Lower lobe of right lung (tissue), 2 donors: ENCODE measurements around the gene MYMX. TPM values are rescaled to one million over a fixed set of nuclear protein-coding genes. Genes with fewer than 3 reads are reported as not detected.

Experiments used
- ATAC-seq, 2 donors: fragments of 200-7000 bp; cut with Tn5 transposase; one replicate each; pipeline ENCODE4 v1.9.1; 2020 to 2022; ENCODE audit warnings: mild to moderate bottlenecking in 2 of 2, moderate library complexity in 2 of 2
- DNase-seq: peaks from one replicate; pipeline ENCODE4 v3.0.0-alpha.2; 2020
- H3K27ac ChIP-seq: fragments of 200-600 bp; one replicate; pipeline ENCODE4 v1.8.0; 2022
- H3K27me3 ChIP-seq: fragments of 200-600 bp; one replicate; pipeline ENCODE4 v1.8.0; 2022; ENCODE audit warnings: low read depth
- H3K36me3 ChIP-seq: fragments of 200-600 bp; one replicate; pipeline ENCODE4 v1.8.0; 2022; ENCODE audit warnings: mild to moderate bottlenecking
- H3K4me1 ChIP-seq: fragments of 200-600 bp; one replicate; pipeline ENCODE4 v1.8.0; 2022
- H3K4me3 ChIP-seq: fragments of 200-600 bp; one replicate; pipeline ENCODE4 v1.8.0; 2022; ENCODE audit warnings: mild to moderate bottlenecking
- H3K9me3 ChIP-seq: fragments of 200-600 bp; one replicate; pipeline ENCODE4 v1.8.0; 2022
- intact Hi-C: fragments of 100-400 bp; cut with DNase I; formaldehyde crosslinking; loops from one replicate; pipeline ENCODE4 v1.11.0; 2022
- total RNA-seq: library from RNA; stranded (reverse); fragmentation: NEBNext Ultra II Directional; extraction: Animal tissue kit (Norgen Biotek cat#: 25700); gene quantifications from one replicate; pipeline ENCODE4 v1.2.1, GENCODE V29; 2021
- TF ChIP-seq, protein P1 (sequence below): fragments of 200-600 bp; IDR thresholded peaks from one replicate; pipeline ENCODE4 v1.8.0; 2022; ENCODE audit warnings: antibody characterized with exemption, mild to moderate bottlenecking
- donor health status: DM: no; HTN: yes; CAD: no; lungs with severe emphysema.

MYMX gene
- total RNA-seq, 1 donor from 2014 or later = not detected

DNA sequence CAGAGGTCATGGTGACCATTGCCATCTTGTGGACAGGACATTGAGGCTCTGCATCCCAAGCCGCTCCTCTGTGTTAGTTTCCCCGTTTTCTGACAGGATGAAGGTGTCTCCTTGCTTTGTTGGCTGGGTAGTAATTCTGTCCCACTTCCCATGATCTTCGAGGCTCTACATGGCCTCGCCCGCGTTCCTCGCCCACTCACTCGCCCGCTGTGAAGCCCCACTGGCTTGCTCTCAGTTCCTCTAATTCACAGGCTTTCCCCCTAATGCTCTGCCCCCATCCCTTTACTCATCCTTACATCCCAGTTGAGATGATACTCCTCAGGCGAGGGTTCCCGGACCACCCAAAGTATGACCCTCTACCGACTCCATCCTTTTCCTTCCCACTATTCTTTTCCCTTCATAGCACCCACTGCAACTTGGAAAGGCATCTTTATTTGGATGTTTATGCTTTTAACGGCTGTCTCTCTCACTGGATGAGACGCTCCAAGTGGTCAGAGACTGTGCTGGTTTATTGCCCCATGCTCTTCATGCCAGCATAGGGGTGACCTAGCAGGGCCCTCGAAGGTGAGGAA lies 41.1 kb downstream of the MYMX start:
- Histone ChIP-seq H3K36me3 (peaks cover 53% of the 10 kb centered on the region), H3K27ac (peak overlapping the region; percentile 87), H3K27me3 (no peaks in the 10 kb centered on the region), H3K9me3 (no peaks in the 10 kb centered on the region), H3K4me1 (peaks cover 44% of the 10 kb centered on the region), H3K4me3 (peak overlapping the region; percentile 96)
- intact Hi-C loops = no loop called here
- ATAC-seq = no peak
- TF ChIP-seq, protein P1, sequence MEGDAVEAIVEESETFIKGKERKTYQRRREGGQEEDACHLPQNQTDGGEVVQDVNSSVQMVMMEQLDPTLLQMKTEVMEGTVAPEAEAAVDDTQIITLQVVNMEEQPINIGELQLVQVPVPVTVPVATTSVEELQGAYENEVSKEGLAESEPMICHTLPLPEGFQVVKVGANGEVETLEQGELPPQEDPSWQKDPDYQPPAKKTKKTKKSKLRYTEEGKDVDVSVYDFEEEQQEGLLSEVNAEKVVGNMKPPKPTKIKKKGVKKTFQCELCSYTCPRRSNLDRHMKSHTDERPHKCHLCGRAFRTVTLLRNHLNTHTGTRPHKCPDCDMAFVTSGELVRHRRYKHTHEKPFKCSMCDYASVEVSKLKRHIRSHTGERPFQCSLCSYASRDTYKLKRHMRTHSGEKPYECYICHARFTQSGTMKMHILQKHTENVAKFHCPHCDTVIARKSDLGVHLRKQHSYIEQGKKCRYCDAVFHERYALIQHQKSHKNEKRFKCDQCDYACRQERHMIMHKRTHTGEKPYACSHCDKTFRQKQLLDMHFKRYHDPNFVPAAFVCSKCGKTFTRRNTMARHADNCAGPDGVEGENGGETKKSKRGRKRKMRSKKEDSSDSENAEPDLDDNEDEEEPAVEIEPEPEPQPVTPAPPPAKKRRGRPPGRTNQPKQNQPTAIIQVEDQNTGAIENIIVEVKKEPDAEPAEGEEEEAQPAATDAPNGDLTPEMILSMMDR = no peak
- DNase-seq = no peak

DNA sequence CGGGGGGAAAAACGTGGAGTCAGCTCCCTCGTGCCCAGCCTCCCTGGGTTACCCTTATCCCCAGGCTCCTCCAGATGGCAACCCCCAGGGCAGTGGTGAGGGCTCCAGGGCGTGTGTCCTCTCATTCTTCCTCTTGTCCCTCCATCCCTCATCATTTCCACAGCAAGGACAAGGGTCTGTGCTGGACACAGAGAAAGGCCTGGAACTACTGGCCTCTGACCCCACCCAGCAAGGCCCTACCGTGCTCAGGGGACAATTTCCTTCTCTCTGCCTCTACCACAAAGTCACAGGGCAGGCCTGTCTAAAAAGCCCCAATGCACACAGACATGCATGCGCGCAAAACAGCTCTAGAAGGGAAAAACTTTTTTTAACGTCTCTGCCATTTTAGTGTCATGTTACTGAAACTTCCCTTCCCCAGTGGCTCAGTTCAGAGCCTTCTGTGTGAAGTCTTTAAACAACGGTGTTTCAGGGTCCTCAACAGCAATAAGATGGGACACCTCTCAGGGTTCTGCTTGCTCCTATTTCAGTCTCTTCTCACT lies 41.7 kb downstream of the MYMX start:
- TF ChIP-seq, protein P1 = no peak
- Histone ChIP-seq H3K27me3 (no peaks in the 10 kb centered on the region), H3K4me1 (peaks cover 49% of the 10 kb centered on the region), H3K27ac (no peak overlapping the region), H3K9me3 (no peaks in the 10 kb centered on the region), H3K36me3 (peaks cover 47% of the 10 kb centered on the region), H3K4me3 (no peak overlapping the region)
- intact Hi-C loops = no loop called here
- no peak for DNase-seq
- no peak for ATAC-seq

DNA sequence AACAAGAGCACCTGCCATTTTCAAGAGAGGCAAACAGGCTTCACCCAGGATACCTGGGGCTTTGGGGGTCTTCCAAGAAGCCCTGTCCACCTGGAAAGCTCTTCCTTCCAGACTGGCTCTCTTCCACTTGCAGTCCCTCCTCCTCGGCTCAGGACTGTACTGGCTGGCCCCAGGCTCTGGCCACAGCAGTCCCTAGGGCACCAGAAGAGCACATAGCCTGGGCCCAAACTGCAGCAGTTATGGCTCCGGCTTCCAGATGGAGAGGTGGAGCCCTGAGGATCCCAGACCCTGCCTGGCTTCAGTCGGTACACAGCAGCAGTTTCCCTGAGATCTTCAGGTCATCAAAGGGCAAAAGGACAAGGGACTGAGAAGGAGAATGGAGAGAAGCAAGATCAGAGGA lies 42.2 kb downstream of the MYMX start:
- TF ChIP-seq, protein P1 = no peak
- Histone ChIP-seq H3K27ac (no peak overlapping the region), H3K9me3 (no peaks in the 10 kb centered on the region), H3K4me3 (no peak overlapping the region), H3K4me1 (peaks cover 50% of the 10 kb centered on the region), H3K36me3 (peaks cover 42% of the 10 kb centered on the region), H3K27me3 (no peaks in the 10 kb centered on the region)
- no peak for ATAC-seq
- DNase-seq = no peak
- intact Hi-C loops = no loop called here

DNA sequence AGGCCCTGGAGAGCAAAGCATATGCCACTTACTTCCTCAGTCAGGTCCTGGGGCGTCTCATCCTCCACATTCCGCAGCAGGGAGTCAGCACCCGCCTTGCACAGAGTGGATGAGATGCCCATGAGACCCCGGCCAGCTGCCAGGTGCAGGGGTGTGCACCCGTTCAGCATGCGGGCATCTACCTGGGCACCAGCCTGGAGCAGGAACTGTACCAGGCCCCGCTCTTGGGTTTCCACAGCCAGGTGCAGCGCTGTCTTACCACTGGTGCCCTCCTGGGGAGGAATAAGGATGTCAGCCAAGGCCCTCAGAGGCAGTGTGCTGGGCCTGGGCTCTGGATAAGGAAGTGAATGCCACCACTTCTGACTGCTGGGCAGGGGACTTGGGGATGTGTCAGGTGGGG lies 43.3 kb downstream of the MYMX start:
- Histone ChIP-seq H3K27ac (no peak overlapping the region), H3K36me3 (peaks cover 31% of the 10 kb centered on the region), H3K4me1 (peaks cover 56% of the 10 kb centered on the region), H3K9me3 (no peaks in the 10 kb centered on the region), H3K4me3 (no peak overlapping the region), H3K27me3 (no peaks in the 10 kb centered on the region)
- ATAC-seq (no peak), DNase-seq (no peak)
- TF ChIP-seq, protein P1 = no peak
- intact Hi-C loops = no loop called here

DNA sequence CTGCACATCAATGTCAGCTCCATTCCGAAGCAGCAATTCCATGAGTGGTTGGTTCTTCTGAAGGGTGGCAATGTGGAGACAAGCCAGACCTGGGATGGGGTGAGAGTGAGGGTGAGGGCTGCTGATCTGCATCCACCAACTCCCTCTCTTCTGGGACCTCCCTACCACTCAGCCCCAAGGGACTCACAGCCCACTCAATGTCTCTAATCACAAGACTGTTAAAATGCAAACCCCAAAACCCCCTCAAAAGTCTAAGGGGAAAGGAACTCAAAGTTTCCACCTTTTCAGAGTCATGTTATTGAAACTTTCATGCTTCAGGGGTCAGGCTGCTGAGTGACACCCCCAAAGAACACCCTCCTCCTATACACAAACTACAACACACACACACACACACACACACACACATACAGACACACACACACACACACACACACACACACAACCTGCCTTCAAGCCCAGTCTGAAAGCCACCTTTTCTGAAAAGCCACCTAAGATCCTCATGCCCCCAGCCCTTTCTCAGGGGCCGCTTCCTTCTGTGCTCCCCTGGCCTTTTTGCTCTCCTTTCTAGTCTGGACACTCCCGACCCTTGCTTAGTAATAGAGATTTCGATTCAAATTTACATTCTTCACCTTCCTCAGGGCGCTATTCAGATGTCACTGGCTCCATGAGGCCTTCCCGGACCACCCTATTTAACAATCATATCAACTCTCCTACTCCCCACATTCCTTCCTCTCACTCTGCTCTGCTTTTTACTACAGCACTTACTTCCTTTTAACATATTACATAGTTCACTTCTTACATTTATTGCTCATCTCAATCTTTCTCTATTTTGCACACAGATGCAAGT lies 43.9 kb downstream of the MYMX start:
- no peak for DNase-seq
- Histone ChIP-seq H3K27me3 (no peaks in the 10 kb centered on the region), H3K4me1 (peaks cover 54% of the 10 kb centered on the region)

More for the DNA sequence above, 43.9 kb downstream of the MYMX start:
- intact Hi-C loops = no loop called here
- TF ChIP-seq, protein P1 = no peak
- Histone ChIP-seq H3K36me3 (peaks cover 25% of the 10 kb centered on the region), H3K27ac (no peak overlapping the region), H3K9me3 (no peaks in the 10 kb centered on the region), H3K4me3 (no peak overlapping the region)
- no peak for ATAC-seq
